Measurements from ENCODE around the gene FSTL3. TPM values are rescaled to one million over a fixed set of nuclear protein-coding genes. Genes with fewer than 3 reads are reported as not detected.

FSTL3 gene
- total RNA-seq, 1 experiment from 2014 or later, result 6.8 TPM

DNA sequence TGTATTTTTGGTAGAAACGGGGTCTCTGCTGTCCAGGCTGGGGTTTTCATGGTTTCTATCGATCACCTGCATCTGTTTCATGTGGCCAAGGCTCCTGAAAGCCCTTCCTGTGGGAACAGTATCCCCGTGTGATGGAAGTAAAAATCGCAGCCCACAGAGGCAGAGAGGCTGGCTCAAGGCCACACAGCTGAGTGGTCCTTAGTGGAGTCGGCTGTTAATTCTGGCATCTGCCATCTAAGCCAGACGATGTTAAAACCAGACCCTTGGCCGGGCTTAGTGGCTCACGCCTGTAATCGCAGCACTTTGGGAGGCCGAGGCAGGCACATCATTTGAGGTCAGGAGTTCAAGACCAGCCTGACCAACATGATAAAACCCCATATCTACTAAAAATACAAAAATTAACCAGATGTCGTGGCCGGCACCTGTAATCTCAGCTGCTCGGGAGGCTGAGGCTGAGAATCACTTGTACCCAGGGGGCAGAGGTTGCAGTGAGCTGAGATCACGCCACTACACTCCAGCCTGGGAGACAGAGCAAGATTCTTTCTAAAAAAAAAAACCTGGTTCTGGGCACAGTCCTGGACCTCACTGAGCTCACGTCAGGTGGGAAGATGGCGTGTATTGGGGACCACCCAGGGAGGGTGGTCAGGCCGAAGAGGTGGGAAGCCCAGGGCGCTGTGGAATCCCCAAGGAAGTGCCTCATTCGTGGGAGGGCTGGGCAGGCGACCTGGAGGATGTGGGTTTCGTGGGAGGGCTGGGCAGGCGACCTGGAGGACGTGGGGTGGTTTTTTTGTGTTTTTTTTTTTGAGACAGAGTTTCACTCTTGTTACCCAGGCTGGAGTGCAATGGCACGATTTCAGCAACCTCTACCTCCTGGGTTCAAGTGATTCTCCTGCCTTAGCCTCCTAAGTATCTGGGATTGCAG, 56.2 kb downstream of the FSTL3 start:
- no peak overlapping the region for H2BK15ac ChIP-seq (ENCODE audit: low read depth, low read length)
- WGBS (ENCODE audit: extremely low coverage, insufficient read length, low lambda C conversion rate), result no CpG with 5 or more reads among the region's 24 CpGs
- no peak overlapping the region for H3K27ac Mint-ChIP-seq

More for the DNA sequence above, 56.2 kb downstream of the FSTL3 start:
- H2AFZ ChIP-seq (ENCODE audit: low read length), result no peak overlapping the region
- no peak overlapping the region for H2BK120ac ChIP-seq (ENCODE audit: low read depth, low read length, poor library complexity, severe bottlenecking)
- H4K91ac ChIP-seq (ENCODE audit: insufficient read length, low read depth, low read length), result no peak overlapping the region
- no peak overlapping the region for H2BK12ac ChIP-seq (ENCODE audit: insufficient read length, low read depth, low read length)
- no peaks in the 10 kb centered on the region for H3K23me2 ChIP-seq (ENCODE audit: insufficient read length, low read depth, low read length, poor library complexity, severe bottlenecking)
- no peaks in the 10 kb centered on the region for H3K79me1 ChIP-seq (ENCODE audit: insufficient read depth, low read depth, low read length, poor library complexity, severe bottlenecking)
- H3K27me3 ChIP-seq (ENCODE audit: insufficient read depth, low read length), result no peaks in the 10 kb centered on the region
- H3T11ph ChIP-seq (ENCODE audit: low read length), result no peak overlapping the region
- H3K56ac ChIP-seq (ENCODE audit: insufficient read length, low read depth, low read length), result no peak overlapping the region
- no peak overlapping the region for H2BK5ac ChIP-seq (ENCODE audit: insufficient read length, low read length)
- H3K14ac ChIP-seq (ENCODE audit: insufficient read depth, low read length), result no peak overlapping the region
- H3K4me2 ChIP-seq (ENCODE audit: insufficient read depth, insufficient read length, low read length), result no peak overlapping the region
- no peak for DNase-seq
- H3K23ac ChIP-seq (ENCODE audit: insufficient read length, low read depth, low read length), result no peak overlapping the region
- no peak overlapping the region for H3K4ac ChIP-seq (ENCODE audit: low read depth, low read length)
- no peak overlapping the region for H3K9ac ChIP-seq (ENCODE audit: extremely low read depth, insufficient read length, low read length)
- no peaks in the 10 kb centered on the region for H3K9me3 ChIP-seq (ENCODE audit: control insufficient read depth, low read depth, low read length)
- H2BK20ac ChIP-seq (ENCODE audit: low read depth, low read length, poor library complexity, severe bottlenecking), result no peak overlapping the region
- H3K18ac ChIP-seq (ENCODE audit: insufficient read length, low read depth, low read length), result no peak overlapping the region
- no peak overlapping the region for H4K5ac ChIP-seq (ENCODE audit: insufficient read length, low read depth, low read length)
- TF ChIP-seq, protein P1, sequence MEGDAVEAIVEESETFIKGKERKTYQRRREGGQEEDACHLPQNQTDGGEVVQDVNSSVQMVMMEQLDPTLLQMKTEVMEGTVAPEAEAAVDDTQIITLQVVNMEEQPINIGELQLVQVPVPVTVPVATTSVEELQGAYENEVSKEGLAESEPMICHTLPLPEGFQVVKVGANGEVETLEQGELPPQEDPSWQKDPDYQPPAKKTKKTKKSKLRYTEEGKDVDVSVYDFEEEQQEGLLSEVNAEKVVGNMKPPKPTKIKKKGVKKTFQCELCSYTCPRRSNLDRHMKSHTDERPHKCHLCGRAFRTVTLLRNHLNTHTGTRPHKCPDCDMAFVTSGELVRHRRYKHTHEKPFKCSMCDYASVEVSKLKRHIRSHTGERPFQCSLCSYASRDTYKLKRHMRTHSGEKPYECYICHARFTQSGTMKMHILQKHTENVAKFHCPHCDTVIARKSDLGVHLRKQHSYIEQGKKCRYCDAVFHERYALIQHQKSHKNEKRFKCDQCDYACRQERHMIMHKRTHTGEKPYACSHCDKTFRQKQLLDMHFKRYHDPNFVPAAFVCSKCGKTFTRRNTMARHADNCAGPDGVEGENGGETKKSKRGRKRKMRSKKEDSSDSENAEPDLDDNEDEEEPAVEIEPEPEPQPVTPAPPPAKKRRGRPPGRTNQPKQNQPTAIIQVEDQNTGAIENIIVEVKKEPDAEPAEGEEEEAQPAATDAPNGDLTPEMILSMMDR (conservative IDR thresholded peaks at IDR 0.05), result no peak
- H2AK5ac ChIP-seq (ENCODE audit: insufficient read length, low read length), result no peak overlapping the region
- Mint-ChIP-seq H3K4me1 (peaks cover 0 to 4% of the 10 kb centered on the region in 2 experiments; a peak in 2 of 4 replicates), H3K36me3 (ENCODE audit: insufficient read depth in 1 of 3, low read depth in 3 of 3) (peaks cover 0 to 4% (median under 1%) of the 10 kb centered on the region in 3 experiments; a peak in 5 of 7 replicates), H3K27me3 (ENCODE audit: low read depth) (no peaks in the 10 kb centered on the region; the same call in 1 of the 2 replicates), H3K4me3 (no peak overlapping the region; a peak in 1 of 5 replicates), H3K9me3 (no peaks in the 10 kb centered on the region)
- no peaks in the 10 kb centered on the region for H4K20me1 ChIP-seq (ENCODE audit: control insufficient read depth, insufficient read depth, insufficient read length)
- no peak overlapping the region for H3K27ac ChIP-seq (ENCODE audit: insufficient read length, low read depth, low read length)
- H4K8ac ChIP-seq (replicated peaks; ENCODE audit: insufficient read length, low read depth, low read length), result no peak overlapping the region
- no peaks in the 10 kb centered on the region for H3K79me2 ChIP-seq (ENCODE audit: insufficient read depth, low read length)
- no peaks in the 10 kb centered on the region for H3K4me1 ChIP-seq (ENCODE audit: insufficient read depth, low read length)

Other genes starting within 250 kb of the FSTL3 start
- 16.6 and 18.0 TPM in 2 replicates for gene SHC2, start 215.4 kb upstream of the FSTL3 start, total RNA-seq (2021)
- gene MADCAM1, start 179.9 kb upstream of the FSTL3 start, total RNA-seq (2021), result 0.72 and 1.2 TPM in 2 replicates
- 7.4 and 8.1 TPM in 2 replicates for gene TPGS1, start 168.9 kb upstream of the FSTL3 start, total RNA-seq (2021)
- 109 and 112 TPM in 2 replicates for gene CDC34, start 144.6 kb upstream of the FSTL3 start, total RNA-seq (2021)
- 0.64 and 0.66 TPM in 2 replicates for gene GZMM, start 132.3 kb upstream of the FSTL3 start, total RNA-seq (2021)
- 715 and 719 TPM in 2 replicates for gene BSG, start 103.8 kb upstream of the FSTL3 start, total RNA-seq (2021)
- 3.7 and 4.1 TPM in 2 replicates for gene HCN2, start 86.5 kb upstream of the FSTL3 start, total RNA-seq (2021)
- 101 and 104 TPM in 2 replicates for gene POLRMT, start 42.9 kb upstream of the FSTL3 start, total RNA-seq (2021)
- 0.72 and 0.99 TPM in 2 replicates for gene FGF22, start 36.5 kb upstream of the FSTL3 start, total RNA-seq (2021)
- gene RNF126, start 13.2 kb upstream of the FSTL3 start, total RNA-seq (2021), result 78.0 and 81.9 TPM in 2 replicates
- 0.22 TPM in 1 of 2 replicates, not detected in the other for gene PRSS57, start 19.1 kb downstream of the FSTL3 start, total RNA-seq (2021)
- gene PALM, start 32.5 kb downstream of the FSTL3 start, total RNA-seq (2021), result 18.5 and 23.6 TPM in 2 replicates
- gene MISP, start 74.7 kb downstream of the FSTL3 start, total RNA-seq (2021), result 0.44 and 0.83 TPM in 2 replicates
- 712 and 748 TPM in 2 replicates for gene PTBP1, start 121.1 kb downstream of the FSTL3 start, total RNA-seq (2021)
- 57.9 and 61.2 TPM in 2 replicates for gene PLPPR3, start 145.6 kb downstream of the FSTL3 start, total RNA-seq (2021)
- 0.77 and 1.6 TPM in 2 replicates for gene AZU1, start 151.4 kb downstream of the FSTL3 start, total RNA-seq (2021)
- 0.31 TPM in 1 of 2 replicates, not detected in the other for gene PRTN3, start 164.6 kb downstream of the FSTL3 start, total RNA-seq (2021)
- not detected in 2 replicates for gene ELANE, start 175.9 kb downstream of the FSTL3 start, total RNA-seq (2021)
- 1.9 and 2.8 TPM in 2 replicates for gene CFD, start 183.3 kb downstream of the FSTL3 start, total RNA-seq (2021)
- 83.1 and 84.1 TPM in 2 replicates for gene MED16, start 216.8 kb downstream of the FSTL3 start, total RNA-seq (2021)
- not detected in 2 replicates for gene RNU6-9, start 217.1 kb downstream of the FSTL3 start, total RNA-seq (2021)
- gene R3HDM4, start 236.8 kb downstream of the FSTL3 start, total RNA-seq (2021), result 66.2 and 66.4 TPM in 2 replicates
- gene KISS1R, start 240.9 kb downstream of the FSTL3 start, total RNA-seq (2021), result 3.3 and 5.9 TPM in 2 replicates
- 98.3 and 104 TPM in 2 replicates for gene ARID3A, start 249.6 kb downstream of the FSTL3 start, total RNA-seq (2021)

Data from H9 (cell line).